ENCODE data around the gene TBC1D14. TPM values are rescaled to one million over a fixed set of nuclear protein-coding genes. Genes with fewer than 3 reads are reported as not detected.

Gene TBC1D14
- total RNA-seq, 1 donor = 34.0 TPM

- no peak overlapping the region for H3K4me3 ChIP-seq (ENCODE audit: low read depth, low read length)
- no peak for DNase-seq (ENCODE audit: low read depth)
- TF ChIP-seq CTCF (IDR thresholded peaks at IDR 0.05; ENCODE audit: insufficient read depth, low read length) = no peak
Observed at GRCh38 chr4:7066006-7066405, 156.4 kb downstream of the TBC1D14 start.

- peak overlapping the region; percentile 86 for H3K4me3 ChIP-seq (ENCODE audit: low read depth, low read length)
- DNase-seq (ENCODE audit: low read depth) = no peak
- TF ChIP-seq CTCF (IDR thresholded peaks at IDR 0.05; ENCODE audit: insufficient read depth, low read length) = no peak
Observed at GRCh38 chr4:7066493-7066892, 156.9 kb downstream of the TBC1D14 start.

- no peak for TF ChIP-seq CTCF (IDR thresholded peaks at IDR 0.05; ENCODE audit: insufficient read depth, low read length)
- H3K4me3 ChIP-seq (ENCODE audit: low read depth, low read length) = peak overlapping the region; percentile 86
- DNase-seq (ENCODE audit: low read depth) = no peak
Observed at GRCh38 chr4:7067126-7067451, 157.5 kb downstream of the TBC1D14 start.

GRCh38 chr4:7067452-7068278, 158.0 kb downstream of the TBC1D14 start, which contains the start of gene GRPEL1:
Gene GRPEL1, minus strand, starts transcription at chr4:7068064. Its CDS starts 32 bp downstream, at chr4:7068032.
- H3K4me3 ChIP-seq (ENCODE audit: low read depth, low read length) = peak within 1 kb of the TSS; percentile 86
- peak; percentile 99 for DNase-seq (ENCODE audit: low read depth)
- TF ChIP-seq CTCF (IDR thresholded peaks at IDR 0.05; ENCODE audit: insufficient read depth, low read length) = no peak

- H3K4me3 ChIP-seq (ENCODE audit: low read depth, low read length) = peak overlapping the region; percentile 82
- no peak for DNase-seq (ENCODE audit: low read depth)
- no peak for TF ChIP-seq CTCF (IDR thresholded peaks at IDR 0.05; ENCODE audit: insufficient read depth, low read length)
Observed at GRCh38 chr4:7068279-7068842, 158.7 kb downstream of the TBC1D14 start.

- peak overlapping the region; percentile 82 for H3K4me3 ChIP-seq (ENCODE audit: low read depth, low read length)
- TF ChIP-seq CTCF (IDR thresholded peaks at IDR 0.05; ENCODE audit: insufficient read depth, low read length) = no peak
- DNase-seq (ENCODE audit: low read depth) = no peak
Observed at GRCh38 chr4:7068883-7069282, 159.3 kb downstream of the TBC1D14 start.

All from fibroblast of the aortic adventitia (primary cell).